Astrocyte (in vitro differentiated cells and primary cell): ENCODE results near the gene TMPRSS12.
"Not testable (repeated sequence)": the region's sequence is repeated elsewhere in the genome, so short reads cannot be mapped to it uniquely, and the experiment has no call there.

Experiments
- CTCF ChIP-seq: IDR thresholded peaks from 2 replicates; pipeline ENCODE4 v1.5.1; 2011; ENCODE audit warnings: low read depth, mild to moderate bottlenecking, inconsistent platforms, low read length, moderate library complexity; ENCODE audit not compliant: insufficient read depth
- EZH2 ChIP-seq: IDR thresholded peaks from 2 replicates; pipeline ENCODE4 v1.6.1; 2012; ENCODE audit warnings: mild to moderate bottlenecking, low read length, inconsistent platforms; ENCODE audit not compliant: insufficient read depth

- TF ChIP-seq CTCF, EZH2: not testable (repeated sequence)
Measured at GRCh38 chr12:50908479-50908878, 65.8 kb downstream of the TMPRSS12 start.
